ENCODE data around the gene SLC26A9.

Gene SLC26A9

GRCh38 chr1:205913451-205914154 lies 29.7 kb downstream of the SLC26A9 start:
- Histone ChIP-seq H3K36me3 (ENCODE audit: control insufficient read depth in 2 of 2, insufficient read depth in 1 of 2, low read length in 2 of 2) (no peaks in the 10 kb centered on the region), H3K9me3 (ENCODE audit: control insufficient read depth, insufficient read depth, low read depth, low read length) (no peaks in the 10 kb centered on the region), H3K27ac (ENCODE audit: extremely low read depth, low read depth, low read length) (no peak overlapping the region), H3K4me1 (ENCODE audit: control insufficient read depth, insufficient read depth, low read length) (no peaks in the 10 kb centered on the region), H3K4me3 (ENCODE audit: low read depth, low read length) (no peak overlapping the region)
- POLR2A ChIA-PET: no interaction called here
- TF ChIP-seq, protein P1, sequence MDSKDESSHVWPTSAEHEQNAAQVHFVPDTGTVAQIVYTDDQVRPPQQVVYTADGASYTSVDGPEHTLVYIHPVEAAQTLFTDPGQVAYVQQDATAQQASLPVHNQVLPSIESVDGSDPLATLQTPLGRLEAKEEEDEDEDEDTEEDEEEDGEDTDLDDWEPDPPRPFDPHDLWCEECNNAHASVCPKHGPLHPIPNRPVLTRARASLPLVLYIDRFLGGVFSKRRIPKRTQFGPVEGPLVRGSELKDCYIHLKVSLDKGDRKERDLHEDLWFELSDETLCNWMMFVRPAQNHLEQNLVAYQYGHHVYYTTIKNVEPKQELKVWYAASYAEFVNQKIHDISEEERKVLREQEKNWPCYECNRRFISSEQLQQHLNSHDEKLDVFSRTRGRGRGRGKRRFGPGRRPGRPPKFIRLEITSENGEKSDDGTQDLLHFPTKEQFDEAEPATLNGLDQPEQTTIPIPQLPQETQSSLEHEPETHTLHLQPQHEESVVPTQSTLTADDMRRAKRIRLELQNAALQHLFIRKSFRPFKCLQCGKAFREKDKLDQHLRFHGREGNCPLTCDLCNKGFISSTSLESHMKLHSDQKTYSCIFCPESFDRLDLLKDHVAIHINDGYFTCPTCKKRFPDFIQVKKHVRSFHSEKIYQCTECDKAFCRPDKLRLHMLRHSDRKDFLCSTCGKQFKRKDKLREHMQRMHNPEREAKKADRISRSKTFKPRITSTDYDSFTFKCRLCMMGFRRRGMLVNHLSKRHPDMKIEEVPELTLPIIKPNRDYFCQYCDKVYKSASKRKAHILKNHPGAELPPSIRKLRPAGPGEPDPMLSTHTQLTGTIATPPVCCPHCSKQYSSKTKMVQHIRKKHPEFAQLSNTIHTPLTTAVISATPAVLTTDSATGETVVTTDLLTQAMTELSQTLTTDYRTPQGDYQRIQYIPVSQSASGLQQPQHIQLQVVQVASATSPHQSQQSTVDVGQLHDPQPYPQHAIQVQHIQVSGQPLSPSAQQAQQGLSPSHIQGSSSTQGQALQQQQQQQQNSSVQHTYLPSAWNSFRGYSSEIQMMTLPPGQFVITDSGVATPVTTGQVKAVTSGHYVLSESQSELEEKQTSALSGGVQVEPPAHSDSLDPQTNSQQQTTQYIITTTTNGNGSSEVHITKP (tag by site-specific recombination; IDR thresholded peaks at IDR 0.05): peak; percentile 92
- TF ChIP-seq, protein P2, sequence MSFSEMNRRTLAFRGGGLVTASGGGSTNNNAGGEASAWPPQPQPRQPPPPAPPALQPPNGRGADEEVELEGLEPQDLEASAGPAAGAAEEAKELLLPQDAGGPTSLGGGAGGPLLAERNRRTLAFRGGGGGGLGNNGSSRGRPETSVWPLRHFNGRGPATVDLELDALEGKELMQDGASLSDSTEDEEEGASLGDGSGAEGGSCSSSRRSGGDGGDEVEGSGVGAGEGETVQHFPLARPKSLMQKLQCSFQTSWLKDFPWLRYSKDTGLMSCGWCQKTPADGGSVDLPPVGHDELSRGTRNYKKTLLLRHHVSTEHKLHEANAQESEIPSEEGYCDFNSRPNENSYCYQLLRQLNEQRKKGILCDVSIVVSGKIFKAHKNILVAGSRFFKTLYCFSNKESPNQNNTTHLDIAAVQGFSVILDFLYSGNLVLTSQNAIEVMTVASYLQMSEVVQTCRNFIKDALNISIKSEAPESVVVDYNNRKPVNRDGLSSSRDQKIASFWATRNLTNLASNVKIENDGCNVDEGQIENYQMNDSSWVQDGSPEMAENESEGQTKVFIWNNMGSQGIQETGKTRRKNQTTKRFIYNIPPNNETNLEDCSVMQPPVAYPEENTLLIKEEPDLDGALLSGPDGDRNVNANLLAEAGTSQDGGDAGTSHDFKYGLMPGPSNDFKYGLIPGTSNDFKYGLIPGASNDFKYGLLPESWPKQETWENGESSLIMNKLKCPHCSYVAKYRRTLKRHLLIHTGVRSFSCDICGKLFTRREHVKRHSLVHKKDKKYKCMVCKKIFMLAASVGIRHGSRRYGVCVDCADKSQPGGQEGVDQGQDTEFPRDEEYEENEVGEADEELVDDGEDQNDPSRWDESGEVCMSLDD (tag by site-specific recombination; IDR thresholded peaks at IDR 0.05): no peak
- CTCF ChIA-PET: interaction anchor here (0.6 to 15.6 kb wide), 3 partner anchors 65 to 785 kb away, joined by 3 to 527 read pairs (median 4); no protein-coding TSS in a partner anchor

- ChIA-PET POLR2A (interaction anchor here (1.2 kb wide), 1 partner anchor 96 kb away, joined by 3 read pairs; no protein-coding TSS in a partner anchor), CTCF (interaction anchor here (0.6 to 2.2 kb wide), 26 partner anchors 10 to 338 kb away, joined by 3 to 31 read pairs (median 4); partner anchors contain the start of gene RAB29)
- Histone ChIP-seq H3K36me3 (ENCODE audit: control insufficient read depth in 2 of 2, insufficient read depth in 1 of 2, low read length in 2 of 2) (no peaks in the 10 kb centered on the region), H3K4me1 (ENCODE audit: control insufficient read depth, insufficient read depth, low read length) (no peaks in the 10 kb centered on the region), H3K9me3 (ENCODE audit: control insufficient read depth, insufficient read depth, low read depth, low read length) (no peaks in the 10 kb centered on the region), H3K4me3 (ENCODE audit: low read depth, low read length) (no peak overlapping the region), H3K27ac (ENCODE audit: extremely low read depth, low read depth, low read length) (no peak overlapping the region)
- TF ChIP-seq ZNF654 (tag by site-specific recombination; IDR thresholded peaks at IDR 0.05; ENCODE audit: low read depth) (peak; percentile 31; the same call in 1 of the 2 replicates), ZNF629 (tag by site-specific recombination; IDR thresholded peaks at IDR 0.05) (no peak), ZFP3 (tag by site-specific recombination; IDR thresholded peaks at IDR 0.05; ENCODE audit: low read depth) (no peak), WT1 (tag by site-specific recombination; IDR thresholded peaks at IDR 0.05) (no peak), ZNF140 (tag by site-specific recombination; IDR thresholded peaks at IDR 0.05) (no peak), PRDM4 (tag by site-specific recombination; IDR thresholded peaks at IDR 0.05) (no peak)
- TF ChIP-seq, protein P3, sequence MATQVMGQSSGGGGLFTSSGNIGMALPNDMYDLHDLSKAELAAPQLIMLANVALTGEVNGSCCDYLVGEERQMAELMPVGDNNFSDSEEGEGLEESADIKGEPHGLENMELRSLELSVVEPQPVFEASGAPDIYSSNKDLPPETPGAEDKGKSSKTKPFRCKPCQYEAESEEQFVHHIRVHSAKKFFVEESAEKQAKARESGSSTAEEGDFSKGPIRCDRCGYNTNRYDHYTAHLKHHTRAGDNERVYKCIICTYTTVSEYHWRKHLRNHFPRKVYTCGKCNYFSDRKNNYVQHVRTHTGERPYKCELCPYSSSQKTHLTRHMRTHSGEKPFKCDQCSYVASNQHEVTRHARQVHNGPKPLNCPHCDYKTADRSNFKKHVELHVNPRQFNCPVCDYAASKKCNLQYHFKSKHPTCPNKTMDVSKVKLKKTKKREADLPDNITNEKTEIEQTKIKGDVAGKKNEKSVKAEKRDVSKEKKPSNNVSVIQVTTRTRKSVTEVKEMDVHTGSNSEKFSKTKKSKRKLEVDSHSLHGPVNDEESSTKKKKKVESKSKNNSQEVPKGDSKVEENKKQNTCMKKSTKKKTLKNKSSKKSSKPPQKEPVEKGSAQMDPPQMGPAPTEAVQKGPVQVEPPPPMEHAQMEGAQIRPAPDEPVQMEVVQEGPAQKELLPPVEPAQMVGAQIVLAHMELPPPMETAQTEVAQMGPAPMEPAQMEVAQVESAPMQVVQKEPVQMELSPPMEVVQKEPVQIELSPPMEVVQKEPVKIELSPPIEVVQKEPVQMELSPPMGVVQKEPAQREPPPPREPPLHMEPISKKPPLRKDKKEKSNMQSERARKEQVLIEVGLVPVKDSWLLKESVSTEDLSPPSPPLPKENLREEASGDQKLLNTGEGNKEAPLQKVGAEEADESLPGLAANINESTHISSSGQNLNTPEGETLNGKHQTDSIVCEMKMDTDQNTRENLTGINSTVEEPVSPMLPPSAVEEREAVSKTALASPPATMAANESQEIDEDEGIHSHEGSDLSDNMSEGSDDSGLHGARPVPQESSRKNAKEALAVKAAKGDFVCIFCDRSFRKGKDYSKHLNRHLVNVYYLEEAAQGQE (tag by site-specific recombination; IDR thresholded peaks at IDR 0.05): no peak
These were observed 35.5 kb downstream of the SLC26A9 start for GRCh38 chr1:205907794-205908193.
